ENCODE data around the gene TM4SF4.

TM4SF4 gene

DNA sequence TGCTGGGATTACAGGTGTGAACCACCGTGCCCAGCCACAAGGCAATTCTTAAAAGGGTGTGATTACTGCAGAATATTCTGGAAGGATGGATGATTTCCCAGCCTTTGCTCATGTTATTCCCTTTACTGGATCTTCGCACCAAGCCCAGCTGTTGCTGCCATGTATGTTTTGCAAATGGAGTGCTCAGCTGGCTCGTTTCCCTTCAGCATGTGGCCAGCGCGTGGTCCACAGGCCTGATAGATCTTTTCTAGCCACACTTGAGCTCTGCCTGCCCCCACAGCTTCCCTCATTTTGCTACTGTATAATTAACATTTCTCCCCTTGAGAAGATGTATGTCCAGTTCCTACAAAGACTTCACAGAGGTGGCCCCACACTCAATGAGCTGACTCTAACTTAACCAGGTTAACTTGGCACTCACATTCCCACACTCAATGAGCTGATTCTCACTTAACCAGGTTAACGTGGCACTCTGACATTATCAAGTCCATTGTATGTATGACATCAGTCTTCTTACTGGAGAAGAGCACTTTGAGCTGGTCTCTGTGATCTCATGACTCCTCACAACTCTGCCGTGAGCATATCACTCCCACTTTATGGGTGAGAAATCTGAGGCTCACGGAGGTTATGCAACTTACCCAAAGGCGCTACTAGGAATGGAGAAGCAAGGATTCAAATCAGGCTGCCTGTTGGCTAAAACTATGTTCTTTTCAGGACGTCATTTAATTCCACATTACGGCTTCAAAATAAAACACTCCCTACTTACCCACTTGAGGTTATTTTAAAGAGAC lies 49.2 kb downstream of the TM4SF4 start:
- TF ChIP-seq, protein P1, sequence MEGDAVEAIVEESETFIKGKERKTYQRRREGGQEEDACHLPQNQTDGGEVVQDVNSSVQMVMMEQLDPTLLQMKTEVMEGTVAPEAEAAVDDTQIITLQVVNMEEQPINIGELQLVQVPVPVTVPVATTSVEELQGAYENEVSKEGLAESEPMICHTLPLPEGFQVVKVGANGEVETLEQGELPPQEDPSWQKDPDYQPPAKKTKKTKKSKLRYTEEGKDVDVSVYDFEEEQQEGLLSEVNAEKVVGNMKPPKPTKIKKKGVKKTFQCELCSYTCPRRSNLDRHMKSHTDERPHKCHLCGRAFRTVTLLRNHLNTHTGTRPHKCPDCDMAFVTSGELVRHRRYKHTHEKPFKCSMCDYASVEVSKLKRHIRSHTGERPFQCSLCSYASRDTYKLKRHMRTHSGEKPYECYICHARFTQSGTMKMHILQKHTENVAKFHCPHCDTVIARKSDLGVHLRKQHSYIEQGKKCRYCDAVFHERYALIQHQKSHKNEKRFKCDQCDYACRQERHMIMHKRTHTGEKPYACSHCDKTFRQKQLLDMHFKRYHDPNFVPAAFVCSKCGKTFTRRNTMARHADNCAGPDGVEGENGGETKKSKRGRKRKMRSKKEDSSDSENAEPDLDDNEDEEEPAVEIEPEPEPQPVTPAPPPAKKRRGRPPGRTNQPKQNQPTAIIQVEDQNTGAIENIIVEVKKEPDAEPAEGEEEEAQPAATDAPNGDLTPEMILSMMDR (IDR thresholded peaks at IDR 0.05; ENCODE audit: insufficient read depth, missing control alignments) = no peak
- DNase-seq (ENCODE audit: insufficient read length, low spot score) (no peak), FAIRE-seq (no peak)

DNA sequence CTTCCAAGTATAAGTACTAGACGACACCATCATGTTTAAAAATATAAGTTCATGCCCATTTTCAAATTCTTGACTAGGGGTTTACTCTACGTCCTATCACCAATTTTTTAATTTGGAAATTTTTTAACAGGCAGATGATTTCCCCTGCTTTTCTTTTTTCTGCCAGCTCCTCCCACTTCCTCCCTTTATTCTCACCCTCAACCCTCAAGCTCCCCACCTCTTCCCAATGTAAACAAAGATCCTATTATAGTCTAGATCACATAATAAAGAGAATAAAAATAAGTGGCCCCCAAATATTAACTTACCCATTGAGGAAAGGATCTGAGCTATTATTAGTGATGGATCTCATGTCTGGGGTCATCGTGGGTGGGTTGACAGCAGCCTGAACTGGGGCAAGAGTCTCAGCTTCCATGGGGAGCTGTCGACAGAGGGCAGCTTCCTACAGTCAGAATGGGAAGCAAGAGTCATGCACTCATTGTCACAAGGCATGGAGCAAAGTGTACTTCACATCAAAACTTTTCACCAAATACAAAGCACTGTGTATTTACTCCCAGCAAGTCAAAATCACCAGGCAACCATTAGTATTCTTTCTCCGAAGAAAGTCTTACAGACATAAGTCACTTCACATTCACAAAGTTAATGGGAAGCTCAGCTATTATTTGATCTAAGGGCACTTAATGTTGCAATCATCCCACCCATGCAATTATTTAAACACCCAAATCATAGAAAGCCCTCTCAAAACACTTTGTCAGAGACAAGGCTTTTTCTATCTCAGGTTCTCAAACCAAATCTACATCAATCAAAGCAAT lies 53.2 kb downstream of the TM4SF4 start:
- DNase-seq (ENCODE audit: insufficient read length, low spot score) = no peak
- FAIRE-seq = no peak
- TF ChIP-seq, protein P1 (IDR thresholded peaks at IDR 0.05; ENCODE audit: insufficient read depth, missing control alignments) = peak; percentile 27

DNA sequence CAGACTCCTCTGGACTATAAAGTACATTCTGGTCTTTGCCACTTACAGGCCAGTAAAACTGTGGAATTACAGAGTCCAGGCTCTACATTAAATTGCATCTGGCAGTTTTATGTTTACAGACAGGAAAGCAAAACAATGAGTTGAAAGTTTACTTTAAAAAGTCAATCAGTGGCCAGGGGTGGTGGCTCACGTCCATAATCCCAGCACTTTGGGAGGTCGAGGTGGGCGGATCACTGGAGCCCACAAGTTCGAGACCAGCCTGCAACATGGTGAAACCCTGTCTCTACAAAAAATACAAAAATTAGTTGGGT lies 53.8 kb downstream of the TM4SF4 start:
- DNase-seq (ENCODE audit: insufficient read length, low spot score) = no peak
- FAIRE-seq = no peak
- TF ChIP-seq, protein P1 (IDR thresholded peaks at IDR 0.05; ENCODE audit: insufficient read depth, missing control alignments) = no peak

DNA sequence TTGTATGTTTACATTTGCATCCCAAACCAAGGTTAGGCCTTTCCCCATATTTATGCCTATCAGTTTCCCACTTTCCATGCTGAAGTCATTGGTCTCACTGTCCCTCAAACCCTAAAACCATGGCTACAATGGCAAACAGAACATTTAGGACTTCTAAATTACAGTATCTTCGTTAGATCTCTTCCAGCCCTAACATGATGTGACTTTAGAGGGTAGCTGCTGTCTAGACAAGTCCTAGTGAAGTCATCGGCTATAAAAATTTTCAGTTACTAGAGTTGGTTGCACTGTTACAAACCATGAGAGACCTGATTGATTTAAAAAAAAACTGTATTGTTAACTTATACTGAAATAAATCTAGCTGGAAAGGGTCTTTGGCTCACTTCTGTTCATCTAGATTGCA lies 54.6 kb downstream of the TM4SF4 start:
- TF ChIP-seq, protein P1 (IDR thresholded peaks at IDR 0.05; ENCODE audit: insufficient read depth, missing control alignments) = no peak
- no peak for FAIRE-seq

DNA sequence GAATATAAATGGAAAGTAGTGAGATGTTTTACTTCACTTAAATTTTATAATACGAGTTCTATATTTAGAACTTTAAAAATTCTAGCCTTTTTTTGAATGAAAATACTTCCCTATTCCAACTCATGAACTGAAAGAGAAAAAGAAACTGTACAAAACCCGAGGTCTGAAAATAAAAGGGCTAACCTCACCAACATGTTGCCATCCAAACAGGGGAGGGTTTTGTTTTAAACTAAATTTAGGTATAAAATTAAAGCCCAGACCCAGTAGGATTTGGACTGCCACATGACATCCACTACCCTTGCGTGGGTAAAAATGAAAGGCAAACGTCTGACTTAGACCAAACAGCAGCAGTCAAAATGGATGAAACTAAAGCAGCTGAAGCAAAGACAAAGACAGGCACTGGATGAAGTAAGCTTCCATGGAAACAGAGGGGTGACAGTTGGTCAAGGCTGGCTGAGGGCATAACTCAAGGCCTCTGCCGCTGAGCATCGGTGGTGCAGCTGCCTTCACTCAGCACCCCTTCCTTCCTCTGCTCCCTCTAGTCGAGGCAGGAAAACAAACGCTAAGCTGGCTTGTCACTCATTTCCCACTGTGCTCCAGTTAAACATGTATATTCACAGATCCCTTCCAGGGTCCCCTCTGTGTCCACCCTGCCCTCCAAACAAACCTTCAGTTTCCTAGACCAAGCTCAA lies 58.1 kb downstream of the TM4SF4 start:
- DNase-seq (ENCODE audit: insufficient read length, low spot score) (no peak), FAIRE-seq (no peak)
- TF ChIP-seq, protein P1 (IDR thresholded peaks at IDR 0.05; ENCODE audit: insufficient read depth, missing control alignments) = no peak

More for the DNA sequence above, 54.6 kb downstream of the TM4SF4 start:
- no peak for DNase-seq (ENCODE audit: insufficient read length, low spot score)

DNA sequence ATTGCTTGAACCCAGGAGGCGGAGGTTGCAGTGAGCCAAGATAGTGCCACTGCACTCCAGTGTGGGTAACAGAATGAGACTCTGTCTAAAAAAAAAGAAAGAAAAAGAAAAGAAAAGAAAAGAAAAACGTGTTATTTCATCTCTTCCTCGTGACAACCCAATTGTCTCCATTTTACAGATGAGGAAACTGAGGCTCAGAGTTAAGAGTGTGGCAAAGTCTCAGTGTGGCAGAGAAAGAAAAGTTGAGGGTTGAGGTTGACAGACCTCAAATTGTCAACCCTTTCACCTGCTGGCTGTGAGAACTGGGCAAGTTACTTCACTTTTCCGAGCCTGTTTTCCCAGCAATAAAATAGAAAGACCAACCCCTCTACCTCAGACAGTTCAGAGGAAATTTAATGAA lies 59.6 kb downstream of the TM4SF4 start:
- TF ChIP-seq, protein P1 (IDR thresholded peaks at IDR 0.05; ENCODE audit: insufficient read depth, missing control alignments) = no peak
- FAIRE-seq = no peak
- no peak for DNase-seq (ENCODE audit: insufficient read length, low spot score)

Measured in D721Med (cell line).